Stimulated activated memory B cell treated with anti-CD40 and anti-IgM and Interleukin-4, amounts not matched to agents 10 μg/mL and 1 μg/mL and 100 μg/mL, for 72 hours (primary cell): ENCODE data around the gene ZBP1.

ENCODE experiments used
- ATAC-seq: fragments of 150-1000 bp; cut with Tn5 transposase; 2 replicates; pipeline ENCODE4 v1.10.0; 2021
- H3K27ac Mint-ChIP-seq: one replicate; pipeline ENCODE4 v1.8.0; 2022; ENCODE audit warnings: mild to moderate bottlenecking, mixed read lengths
- H3K27me3 Mint-ChIP-seq: one replicate; pipeline ENCODE4 v1.8.0; 2022; ENCODE audit warnings: mixed read lengths
- H3K36me3 Mint-ChIP-seq: one replicate; pipeline ENCODE4 v1.8.0; 2022; ENCODE audit warnings: mixed read lengths
- H3K4me1 Mint-ChIP-seq: one replicate; pipeline ENCODE4 v1.8.0; 2022; ENCODE audit warnings: mixed read lengths
- H3K4me3 Mint-ChIP-seq: one replicate; pipeline ENCODE4 v1.8.0; 2022; ENCODE audit warnings: mild to moderate bottlenecking, moderate library complexity, mixed read lengths
- H3K9me3 Mint-ChIP-seq: one replicate; pipeline ENCODE4 v1.8.0; 2022; ENCODE audit warnings: mixed read lengths

Gene ZBP1

GRCh38 chr20:57652606-57653545 is 32.6 kb upstream of the ZBP1 start:
- Mint-ChIP-seq H3K4me3 (no peak overlapping the region), H3K4me1 (peaks cover 17% of the 10 kb centered on the region), H3K27ac (no peak overlapping the region), H3K9me3 (no peaks in the 10 kb centered on the region), H3K36me3 (peaks cover 29% of the 10 kb centered on the region), H3K27me3 (no peaks in the 10 kb centered on the region)
- no peak for ATAC-seq

- H3K4me1 Mint-ChIP-seq: peaks cover 15% of the 10 kb centered on the region
- ATAC-seq: no peak
- no peak overlapping the region for H3K4me3 Mint-ChIP-seq
- H3K27ac Mint-ChIP-seq: no peak overlapping the region
- H3K27me3 Mint-ChIP-seq: no peaks in the 10 kb centered on the region
- H3K36me3 Mint-ChIP-seq: peaks cover 26% of the 10 kb centered on the region
- H3K9me3 Mint-ChIP-seq: no peaks in the 10 kb centered on the region
Measured at GRCh38 chr20:57651881-57652605, 31.8 kb upstream of the ZBP1 start.

- Mint-ChIP-seq H3K4me1 (peaks cover 15% of the 10 kb centered on the region), H3K9me3 (peaks cover 3% of the 10 kb centered on the region), H3K36me3 (peaks cover 18% of the 10 kb centered on the region), H3K27ac (no peak overlapping the region), H3K27me3 (no peaks in the 10 kb centered on the region), H3K4me3 (no peak overlapping the region)
- ATAC-seq: no peak
Measured at GRCh38 chr20:57650756-57651483, 30.7 kb upstream of the ZBP1 start.

- Mint-ChIP-seq H3K4me1 (peaks cover 13% of the 10 kb centered on the region), H3K27me3 (no peaks in the 10 kb centered on the region), H3K4me3 (no peak overlapping the region), H3K9me3 (peaks cover 9% of the 10 kb centered on the region), H3K36me3 (peaks cover 18% of the 10 kb centered on the region), H3K27ac (no peak overlapping the region)
- ATAC-seq: no peak
Measured at GRCh38 chr20:57650266-57650665, 30.0 kb upstream of the ZBP1 start.

GRCh38 chr20:57649617-57650015 is 29.4 kb upstream of the ZBP1 start:
- H3K4me1 Mint-ChIP-seq: peaks cover 7% of the 10 kb centered on the region
- no peak overlapping the region for H3K27ac Mint-ChIP-seq
- H3K27me3 Mint-ChIP-seq: no peaks in the 10 kb centered on the region
- peaks cover 15% of the 10 kb centered on the region for H3K9me3 Mint-ChIP-seq
- H3K4me3 Mint-ChIP-seq: no peak overlapping the region
- no peak for ATAC-seq
- peaks cover 23% of the 10 kb centered on the region for H3K36me3 Mint-ChIP-seq

- H3K36me3 Mint-ChIP-seq: peaks cover 23% of the 10 kb centered on the region
- no peaks in the 10 kb centered on the region for H3K27me3 Mint-ChIP-seq
- peaks cover 1% of the 10 kb centered on the region for H3K4me1 Mint-ChIP-seq
- no peak for ATAC-seq
- peaks cover 20% of the 10 kb centered on the region for H3K9me3 Mint-ChIP-seq
- H3K27ac Mint-ChIP-seq: no peak overlapping the region
- no peak overlapping the region for H3K4me3 Mint-ChIP-seq
Measured at GRCh38 chr20:57648878-57649616, 28.8 kb upstream of the ZBP1 start.

GRCh38 chr20:57647933-57648785 is 27.9 kb upstream of the ZBP1 start:
- no peak for ATAC-seq
- no peaks in the 10 kb centered on the region for H3K27me3 Mint-ChIP-seq
- H3K4me1 Mint-ChIP-seq: no peaks in the 10 kb centered on the region

GRCh38 chr20:57647006-57647932 is 27.0 kb upstream of the ZBP1 start:
- H3K27ac Mint-ChIP-seq: no peak overlapping the region
- H3K4me1 Mint-ChIP-seq: no peaks in the 10 kb centered on the region
- no peak for ATAC-seq
- no peaks in the 10 kb centered on the region for H3K27me3 Mint-ChIP-seq
- no peak overlapping the region for H3K4me3 Mint-ChIP-seq
- peaks cover 25% of the 10 kb centered on the region for H3K9me3 Mint-ChIP-seq
- peaks cover 20% of the 10 kb centered on the region for H3K36me3 Mint-ChIP-seq

More at GRCh38 chr20:57647933-57648785, 27.9 kb upstream of the ZBP1 start:
- Mint-ChIP-seq H3K27ac (no peak overlapping the region), H3K4me3 (no peak overlapping the region), H3K36me3 (peaks cover 23% of the 10 kb centered on the region), H3K9me3 (peaks cover 23% of the 10 kb centered on the region)

GRCh38 chr20:57638895-57639236 is 18.6 kb upstream of the ZBP1 start:
- ATAC-seq: no peak
- H3K27me3 Mint-ChIP-seq: peaks cover 34% of the 10 kb centered on the region
- H3K4me3 Mint-ChIP-seq: no peak overlapping the region
- peaks cover 31% of the 10 kb centered on the region for H3K9me3 Mint-ChIP-seq
- H3K36me3 Mint-ChIP-seq: peaks cover 26% of the 10 kb centered on the region
- H3K27ac Mint-ChIP-seq: no peak overlapping the region
- H3K4me1 Mint-ChIP-seq: peaks cover 2% of the 10 kb centered on the region

- Mint-ChIP-seq H3K4me1 (peaks cover 7% of the 10 kb centered on the region), H3K27ac (no peak overlapping the region), H3K27me3 (peaks cover 39% of the 10 kb centered on the region), H3K4me3 (no peak overlapping the region), H3K9me3 (peaks cover 31% of the 10 kb centered on the region), H3K36me3 (peaks cover 26% of the 10 kb centered on the region)
- ATAC-seq: no peak
Measured at GRCh38 chr20:57638173-57638894, 18.1 kb upstream of the ZBP1 start.

- Mint-ChIP-seq H3K36me3 (peaks cover 26% of the 10 kb centered on the region), H3K9me3 (peaks cover 27% of the 10 kb centered on the region), H3K4me3 (no peak overlapping the region), H3K27me3 (peaks cover 59% of the 10 kb centered on the region), H3K27ac (no peak overlapping the region), H3K4me1 (peaks cover 23% of the 10 kb centered on the region)
- no peak for ATAC-seq
Measured at GRCh38 chr20:57633945-57634491, 13.8 kb upstream of the ZBP1 start.

GRCh38 chr20:57632286-57632685 is 12.1 kb upstream of the ZBP1 start:
- Mint-ChIP-seq H3K27ac (no peak overlapping the region), H3K4me3 (no peak overlapping the region), H3K27me3 (peaks cover 55% of the 10 kb centered on the region), H3K36me3 (peaks cover 25% of the 10 kb centered on the region), H3K9me3 (peaks cover 26% of the 10 kb centered on the region), H3K4me1 (peaks cover 34% of the 10 kb centered on the region)
- no peak for ATAC-seq
